ENCODE data around the gene PRKCB. TPM values are rescaled to one million over a fixed set of nuclear protein-coding genes. Genes with fewer than 3 reads are reported as not detected.

PRKCB gene
- polyA plus RNA-seq, 1 experiment: not detected

- DNase-seq (ENCODE audit: low read depth): no peak
- Histone ChIP-seq H3K4me3 (ENCODE audit: low read depth, low read length) (no peak overlapping the region), H3K27me3 (ENCODE audit: control insufficient read depth, insufficient read depth, low read length) (no peaks in the 10 kb centered on the region), H3K36me3 (ENCODE audit: control insufficient read depth, insufficient read depth, low read length) (no peaks in the 10 kb centered on the region)
- CTCF ChIA-PET: interaction anchor here (0.6 to 4.5 kb wide), 8 partner anchors 9 to 211 kb away, joined by 3 to 81 read pairs (median 4); no protein-coding TSS in a partner anchor
- POLR2A ChIA-PET: no interaction called here
- no peak for TF ChIP-seq CTCF (IDR thresholded peaks at IDR 0.05; ENCODE audit: insufficient read depth, low read depth, low read length)
Measured at GRCh38 chr16:24009098-24009497, 173.3 kb downstream of the PRKCB start.

GRCh38 chr16:24009955-24010354 is 174.2 kb downstream of the PRKCB start:
- POLR2A ChIA-PET: no interaction called here
- H3K36me3 ChIP-seq (ENCODE audit: control insufficient read depth, insufficient read depth, low read length): no peaks in the 10 kb centered on the region
- H3K27me3 ChIP-seq (ENCODE audit: control insufficient read depth, insufficient read depth, low read length): no peaks in the 10 kb centered on the region
- CTCF ChIA-PET: interaction anchor here (0.6 to 4.5 kb wide), 23 partner anchors 8 to 1021 kb away, joined by 3 to 81 read pairs (median 4); no protein-coding TSS in a partner anchor
- no peak for TF ChIP-seq CTCF (IDR thresholded peaks at IDR 0.05; ENCODE audit: insufficient read depth, low read depth, low read length)
- no peak for DNase-seq (ENCODE audit: low read depth)
- H3K4me3 ChIP-seq (ENCODE audit: low read depth, low read length): no peak overlapping the region

GRCh38 chr16:24010440-24011089 is 174.8 kb downstream of the PRKCB start:
- no peak overlapping the region for H3K4me3 ChIP-seq (ENCODE audit: low read depth, low read length)
- no peaks in the 10 kb centered on the region for H3K36me3 ChIP-seq (ENCODE audit: control insufficient read depth, insufficient read depth, low read length)
- CTCF ChIA-PET: interaction anchor here (0.6 to 4.5 kb wide), 23 partner anchors 8 to 1022 kb away, joined by 3 to 81 read pairs (median 4); no protein-coding TSS in a partner anchor
- peak; percentile 4 for DNase-seq (ENCODE audit: low read depth)
- TF ChIP-seq CTCF (IDR thresholded peaks at IDR 0.05; ENCODE audit: insufficient read depth, low read depth, low read length): peak; percentile 79
- H3K27me3 ChIP-seq (ENCODE audit: control insufficient read depth, insufficient read depth, low read length): no peaks in the 10 kb centered on the region
- POLR2A ChIA-PET: no interaction called here

- no peak for TF ChIP-seq CTCF (IDR thresholded peaks at IDR 0.05; ENCODE audit: insufficient read depth, low read depth, low read length)
- no peaks in the 10 kb centered on the region for H3K36me3 ChIP-seq (ENCODE audit: control insufficient read depth, insufficient read depth, low read length)
- H3K4me3 ChIP-seq (ENCODE audit: low read depth, low read length): no peak overlapping the region
- CTCF ChIA-PET: interaction anchor here (0.9 to 4.5 kb wide), 6 partner anchors 54 to 497 kb away, joined by 3 to 81 read pairs (median 4); no protein-coding TSS in a partner anchor
- no peaks in the 10 kb centered on the region for H3K27me3 ChIP-seq (ENCODE audit: control insufficient read depth, insufficient read depth, low read length)
- POLR2A ChIA-PET: no interaction called here
- DNase-seq (ENCODE audit: low read depth): no peak
Measured at GRCh38 chr16:24011237-24011636, 175.5 kb downstream of the PRKCB start.

GRCh38 chr16:24013054-24013636 is 177.4 kb downstream of the PRKCB start:
- H3K27me3 ChIP-seq (ENCODE audit: control insufficient read depth, insufficient read depth, low read length): no peaks in the 10 kb centered on the region
- TF ChIP-seq CTCF (IDR thresholded peaks at IDR 0.05; ENCODE audit: insufficient read depth, low read depth, low read length): no peak
- no peak for DNase-seq (ENCODE audit: low read depth)
- CTCF ChIA-PET: interaction anchor here (4.5 kb wide), 1 partner anchor 209 kb away, joined by 81 read pairs; no protein-coding TSS in a partner anchor
- H3K4me3 ChIP-seq (ENCODE audit: low read depth, low read length): no peak overlapping the region
- H3K36me3 ChIP-seq (ENCODE audit: control insufficient read depth, insufficient read depth, low read length): no peaks in the 10 kb centered on the region
- POLR2A ChIA-PET: no interaction called here

Measured in BJ (cell line).